Middle frontal gyrus (tissue), 1 donor: ENCODE data around the gene UGT1A4.
"Not testable (repeated sequence)": the region's sequence is repeated elsewhere in the genome, so short reads cannot be mapped to it uniquely, and the experiment has no call there.

Source experiments
- DNase-seq: peaks from one replicate; pipeline ENCODE4 v3.0.0-alpha.2; 2015; ENCODE audit warnings: low spot score; ENCODE audit errors: extremely low spot score

Gene UGT1A4

GRCh38 chr2:233746475-233747282, 28.1 kb downstream of the UGT1A4 start:
- no peak for DNase-seq

GRCh38 chr2:233747283-233747544, 28.7 kb downstream of the UGT1A4 start:
- no peak for DNase-seq

- not testable (repeated sequence) for DNase-seq
Observed at GRCh38 chr2:233750689-233751088, 32.2 kb downstream of the UGT1A4 start.

- DNase-seq, result not testable (repeated sequence)
Observed at GRCh38 chr2:233751212-233752009, 32.9 kb downstream of the UGT1A4 start.

- DNase-seq, result no peak
Observed at GRCh38 chr2:233754872-233755611, 36.5 kb downstream of the UGT1A4 start.

GRCh38 chr2:233756429-233757081, 38.0 kb downstream of the UGT1A4 start:
- no peak for DNase-seq

- no peak for DNase-seq
Observed at GRCh38 chr2:233758141-233758540, 39.6 kb downstream of the UGT1A4 start.

- DNase-seq, result no peak
Observed at GRCh38 chr2:233758849-233759248, 40.3 kb downstream of the UGT1A4 start.

- no peak for DNase-seq
Observed at GRCh38 chr2:233760043-233760442, 41.5 kb downstream of the UGT1A4 start, which contains the start of gene UGT1A1. Gene UGT1A1, plus strand, starts transcription at chr2:233760270. Its CDS starts 18 bp downstream, at chr2:233760288.

GRCh38 chr2:233761040-233761769, 42.7 kb downstream of the UGT1A4 start:
- no peak for DNase-seq

GRCh38 chr2:233764264-233764663, 45.7 kb downstream of the UGT1A4 start:
- DNase-seq, result no peak

- no peak for DNase-seq
Observed at GRCh38 chr2:233764761-233765160, 46.2 kb downstream of the UGT1A4 start.

- DNase-seq, result no peak
Observed at GRCh38 chr2:233766416-233766815, 47.9 kb downstream of the UGT1A4 start.

GRCh38 chr2:233768076-233768475, 49.5 kb downstream of the UGT1A4 start:
- DNase-seq, result no peak

GRCh38 chr2:233769260-233769659, 50.7 kb downstream of the UGT1A4 start:
- no peak for DNase-seq

- no peak for DNase-seq
Observed at GRCh38 chr2:233772153-233772552, 53.6 kb downstream of the UGT1A4 start.

GRCh38 chr2:233772583-233772982, 54.0 kb downstream of the UGT1A4 start:
- no peak for DNase-seq

GRCh38 chr2:233773854-233774253, 55.3 kb downstream of the UGT1A4 start:
- DNase-seq, result no peak

- no peak for DNase-seq
Observed at GRCh38 chr2:233775414-233775813, 56.9 kb downstream of the UGT1A4 start.

GRCh38 chr2:233778030-233778429, 59.5 kb downstream of the UGT1A4 start, which contains the start of gene MROH2A:
Gene MROH2A, plus strand, starts transcription at chr2:233778330. Its CDS starts 1,029 bp downstream, at chr2:233779359.
- no peak for DNase-seq

- DNase-seq, result no peak
Observed at GRCh38 chr2:233779722-233780121, 61.2 kb downstream of the UGT1A4 start.
